ENCODE results near the gene CLDN34.

The CLDN34 gene

GRCh38 chrX:10010686-10011085 lies 43.5 kb downstream of the CLDN34 start:
- no peak for TF ChIP-seq CTCF (IDR thresholded peaks at IDR 0.05; ENCODE audit: control insufficient read depth, insufficient read depth, low read depth, low read length, missing control alignments)
- H3K4me3 ChIP-seq (ENCODE audit: control insufficient read depth, low read depth, low read length), result no peak overlapping the region
- DNase-seq (ENCODE audit: low read depth), result no peak

- no peak for TF ChIP-seq CTCF (IDR thresholded peaks at IDR 0.05; ENCODE audit: control insufficient read depth, insufficient read depth, low read depth, low read length, missing control alignments)
- H3K4me3 ChIP-seq (ENCODE audit: control insufficient read depth, low read depth, low read length), result no peak overlapping the region
- no peak for DNase-seq (ENCODE audit: low read depth)
Measured at GRCh38 chrX:10011261-10011931, 44.2 kb downstream of the CLDN34 start.

GRCh38 chrX:10011991-10012390 lies 44.8 kb downstream of the CLDN34 start:
- no peak for DNase-seq (ENCODE audit: low read depth)
- no peak for TF ChIP-seq CTCF (IDR thresholded peaks at IDR 0.05; ENCODE audit: control insufficient read depth, insufficient read depth, low read depth, low read length, missing control alignments)
- H3K4me3 ChIP-seq (ENCODE audit: control insufficient read depth, low read depth, low read length), result no peak overlapping the region

GRCh38 chrX:10014462-10015354 lies 47.5 kb downstream of the CLDN34 start:
- peak overlapping the region; percentile 63 for H3K4me3 ChIP-seq (ENCODE audit: control insufficient read depth, low read depth, low read length)
- peak; percentile 57 for DNase-seq (ENCODE audit: low read depth)
- no peak for TF ChIP-seq CTCF (IDR thresholded peaks at IDR 0.05; ENCODE audit: control insufficient read depth, insufficient read depth, low read depth, low read length, missing control alignments)

- no peak for DNase-seq (ENCODE audit: low read depth)
- peak overlapping the region; percentile 62 for H3K4me3 ChIP-seq (ENCODE audit: control insufficient read depth, low read depth, low read length)
- no peak for TF ChIP-seq CTCF (IDR thresholded peaks at IDR 0.05; ENCODE audit: control insufficient read depth, insufficient read depth, low read depth, low read length, missing control alignments)
Measured at GRCh38 chrX:10015355-10015722, 48.2 kb downstream of the CLDN34 start.

GRCh38 chrX:10015723-10016518 lies 48.8 kb downstream of the CLDN34 start:
- no peak for TF ChIP-seq CTCF (IDR thresholded peaks at IDR 0.05; ENCODE audit: control insufficient read depth, insufficient read depth, low read depth, low read length, missing control alignments)
- no peak for DNase-seq (ENCODE audit: low read depth)
- peak overlapping the region; percentile 62 for H3K4me3 ChIP-seq (ENCODE audit: control insufficient read depth, low read depth, low read length)
